Activated CD8-positive, alpha-beta memory T cell treated with anti-CD3 and anti-CD28 coated beads, Interleukin-2, amount 50 U/mL, for 24 hours (primary cell): ENCODE results near the gene THEMIS.
"Not testable (repeated sequence)": the region's sequence is repeated elsewhere in the genome, so short reads cannot be mapped to it uniquely, and the experiment has no call there.

ENCODE experiments used
- DNase-seq: peaks from one replicate; pipeline ENCODE4 v3.0.0-alpha.2; 2020; ENCODE audit errors: extremely low read depth

Gene THEMIS

DNA sequence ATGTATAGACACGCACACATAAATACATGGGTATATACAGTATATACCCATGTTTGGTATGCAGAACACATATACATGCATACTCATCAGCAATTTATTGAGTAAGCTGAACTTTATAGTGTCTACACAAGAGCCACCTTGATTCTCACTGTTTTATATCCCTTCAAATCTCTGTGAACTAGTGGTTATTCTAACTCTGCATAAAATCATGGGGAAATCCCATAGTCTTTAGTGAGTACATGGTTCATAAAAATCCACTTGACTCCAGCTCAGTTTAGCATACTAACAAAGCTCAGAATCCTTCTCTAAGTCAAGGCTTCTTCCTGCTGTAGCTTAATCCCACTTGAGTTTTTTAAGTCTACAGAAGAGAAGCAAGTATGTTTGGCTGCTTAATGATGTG is 104.1 kb downstream of the THEMIS start:
- DNase-seq, result no peak

DNA sequence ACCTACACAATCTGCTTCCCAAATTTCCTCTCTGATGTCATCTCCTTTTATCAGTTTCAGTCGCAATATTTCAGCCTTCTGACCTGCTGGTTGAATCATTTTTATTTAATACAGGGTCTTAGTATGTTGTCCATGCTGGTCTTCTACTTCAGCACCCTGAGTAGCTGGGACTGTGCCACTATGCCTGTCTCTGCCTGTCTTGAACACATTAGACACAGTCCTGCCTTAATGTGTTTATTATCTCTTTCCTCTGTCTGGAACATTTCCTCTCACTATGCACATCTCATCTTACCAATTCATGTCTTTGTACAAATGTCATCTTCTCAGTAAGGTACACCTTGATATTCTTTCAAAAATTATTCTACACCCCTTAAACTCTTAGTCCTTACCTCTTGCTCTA is 106.5 kb downstream of the THEMIS start:
- DNase-seq, result no peak

DNA sequence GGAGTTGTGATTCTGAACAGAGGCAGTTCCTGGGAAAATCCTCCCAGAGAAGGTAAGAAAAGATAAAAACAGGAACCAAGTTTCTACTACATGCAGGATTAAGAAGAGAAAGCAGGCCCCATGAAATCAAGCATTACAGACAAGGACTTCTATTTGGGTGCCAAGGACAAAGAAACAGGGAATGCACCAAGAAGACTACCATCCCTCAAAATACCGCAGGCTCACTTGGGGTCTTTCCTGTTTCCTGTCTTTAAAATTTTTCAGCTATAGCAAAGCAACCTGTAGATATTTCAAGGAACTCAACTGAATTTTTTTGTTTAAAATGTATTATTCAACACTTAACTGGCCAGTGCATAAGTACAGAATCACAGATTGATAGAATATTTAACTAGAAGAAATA is 107.5 kb downstream of the THEMIS start:
- no peak for DNase-seq

DNA sequence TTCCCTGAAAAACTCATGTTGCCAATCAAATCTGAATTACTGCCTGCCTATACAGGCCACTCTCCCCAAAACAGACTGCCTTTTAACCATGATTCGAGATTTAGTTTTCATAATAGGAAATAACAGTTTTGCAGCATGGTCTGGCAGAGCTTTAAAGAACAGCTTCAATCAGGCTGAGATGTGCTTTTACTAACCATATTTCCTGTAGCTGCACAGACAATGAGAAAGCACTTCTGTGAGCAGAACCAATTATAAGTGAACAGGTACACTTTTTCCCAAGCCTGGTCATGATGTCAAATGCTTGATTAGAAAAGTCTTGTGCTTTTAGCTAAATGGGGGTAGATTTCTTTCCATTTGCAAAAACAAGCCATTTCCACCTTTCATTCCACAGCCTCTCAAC is 108.2 kb downstream of the THEMIS start:
- no peak for DNase-seq

DNA sequence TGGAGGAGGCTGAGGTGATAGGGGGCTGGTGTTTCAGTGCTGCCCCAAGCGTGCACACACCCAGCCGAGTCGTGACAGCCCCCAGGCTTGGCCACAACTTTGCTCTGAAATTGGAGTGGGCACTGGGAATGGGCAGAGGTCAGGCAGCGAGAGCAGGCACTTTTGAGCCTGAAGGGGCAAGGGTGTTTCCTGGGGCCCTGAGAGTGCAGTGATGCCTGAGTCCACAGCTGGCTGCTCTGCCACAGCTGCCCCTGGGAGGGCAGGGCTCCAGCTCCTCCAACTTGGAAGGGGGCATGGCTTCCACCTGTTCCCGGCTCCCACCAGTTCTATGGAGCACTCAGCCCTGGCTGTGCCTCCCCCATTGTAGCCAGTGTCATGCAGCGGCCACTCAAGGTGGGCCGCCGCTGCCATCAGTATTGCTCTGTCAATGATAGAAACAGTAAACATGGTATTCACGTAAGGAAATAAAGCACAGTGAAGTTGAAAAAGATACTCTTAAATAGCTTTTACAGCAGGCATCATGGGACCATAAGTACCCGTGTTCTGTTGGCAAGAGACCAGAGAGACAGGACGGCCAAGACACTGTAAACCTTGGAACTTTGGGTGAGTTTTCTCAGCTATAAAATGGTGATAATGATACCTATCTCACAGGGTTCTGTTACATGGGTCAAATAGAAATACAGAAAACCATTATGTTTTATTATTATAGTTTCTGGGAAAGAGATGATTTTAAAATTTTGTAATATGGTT is 108.9 kb downstream of the THEMIS start:
- DNase-seq, result no peak

DNA sequence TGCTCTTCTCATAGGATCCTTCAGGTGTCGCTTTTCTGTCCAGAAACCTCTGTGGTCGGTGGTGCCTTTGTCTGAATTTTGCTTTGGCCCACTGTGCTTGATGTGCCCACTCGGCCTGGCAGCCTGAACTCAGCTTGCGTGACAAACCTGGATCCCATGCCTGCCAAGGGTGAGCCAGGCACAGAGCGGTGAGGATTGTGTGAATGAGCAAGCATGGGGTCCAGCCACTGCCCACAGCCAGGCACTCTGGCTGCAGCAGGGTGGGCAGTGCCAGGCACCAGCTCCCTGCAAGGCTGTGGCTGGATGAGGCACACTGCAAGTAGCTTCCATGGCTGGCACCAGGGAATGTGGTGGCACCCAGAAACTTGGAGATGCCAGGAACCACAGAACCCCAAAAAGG is 110.3 kb downstream of the THEMIS start:
- no peak for DNase-seq

DNA sequence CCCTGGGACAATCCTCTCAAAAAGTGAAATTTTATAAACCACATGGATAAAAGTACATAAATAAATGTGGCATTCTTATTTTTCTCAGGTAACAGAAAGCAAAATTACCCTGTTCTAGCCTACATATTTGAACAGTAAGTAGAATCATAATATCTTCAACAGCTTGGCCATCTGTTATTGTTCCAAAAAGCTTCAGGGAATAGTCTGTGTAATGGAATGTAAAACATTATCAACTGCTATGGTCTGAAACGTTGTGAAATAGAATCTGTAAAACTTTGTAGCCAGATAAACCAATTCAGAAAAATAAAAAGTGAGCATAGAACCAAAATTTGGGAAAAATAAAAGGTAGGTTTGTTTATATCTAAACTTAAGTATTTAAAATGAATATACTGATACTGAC is 114.7 kb downstream of the THEMIS start:
- no peak for DNase-seq

DNA sequence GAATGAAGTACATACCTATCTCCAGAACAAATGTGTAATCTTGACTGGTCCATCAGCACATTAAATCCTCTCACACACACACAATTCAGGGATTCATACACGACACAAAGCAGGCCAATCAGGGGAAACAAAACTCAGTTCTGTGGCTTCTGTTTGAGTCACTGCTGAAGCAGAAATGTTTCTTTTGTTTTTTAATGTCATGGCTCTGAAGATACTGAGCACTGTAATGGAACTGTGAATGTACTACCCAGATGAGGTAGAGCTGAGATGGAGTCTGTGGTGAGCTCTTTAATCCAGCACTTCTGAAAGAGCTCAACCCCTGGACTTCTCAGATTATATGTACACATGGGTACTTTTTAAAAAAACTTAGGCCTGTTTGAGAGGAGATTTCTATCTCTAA is 116.4 kb downstream of the THEMIS start:
- no peak for DNase-seq

DNA sequence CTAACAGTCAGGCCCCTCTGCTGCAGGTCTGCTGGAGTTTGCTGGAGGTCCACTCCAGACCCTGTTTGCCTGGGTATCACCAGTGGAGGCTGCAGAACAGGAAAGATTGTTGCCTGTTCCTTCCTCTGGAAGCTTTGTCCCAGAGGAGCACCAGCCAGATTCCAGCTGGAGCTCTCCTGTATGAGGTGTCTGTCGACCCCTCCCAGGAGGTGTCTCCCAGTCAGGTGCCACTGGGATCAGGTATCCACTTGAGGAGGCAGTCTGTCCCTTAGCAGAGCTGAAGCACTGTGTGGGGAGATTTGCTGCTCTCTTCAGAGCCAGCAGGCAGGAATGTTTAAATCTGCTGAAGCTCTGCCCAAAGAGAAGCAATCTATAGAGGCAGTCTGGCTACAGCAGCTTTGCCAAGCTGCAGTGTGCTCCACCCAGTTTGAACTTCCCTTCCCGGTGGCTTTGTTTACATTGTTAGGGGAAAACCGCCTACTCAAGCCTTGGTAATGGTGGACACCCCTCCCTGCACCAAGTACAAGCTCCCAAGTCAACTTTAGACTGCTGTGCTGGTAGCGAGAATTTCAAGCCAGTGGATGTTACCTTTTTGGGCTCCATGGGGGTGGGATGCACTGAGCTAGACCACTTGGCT is 119.1 kb downstream of the THEMIS start:
- DNase-seq, result not testable (repeated sequence)

DNA sequence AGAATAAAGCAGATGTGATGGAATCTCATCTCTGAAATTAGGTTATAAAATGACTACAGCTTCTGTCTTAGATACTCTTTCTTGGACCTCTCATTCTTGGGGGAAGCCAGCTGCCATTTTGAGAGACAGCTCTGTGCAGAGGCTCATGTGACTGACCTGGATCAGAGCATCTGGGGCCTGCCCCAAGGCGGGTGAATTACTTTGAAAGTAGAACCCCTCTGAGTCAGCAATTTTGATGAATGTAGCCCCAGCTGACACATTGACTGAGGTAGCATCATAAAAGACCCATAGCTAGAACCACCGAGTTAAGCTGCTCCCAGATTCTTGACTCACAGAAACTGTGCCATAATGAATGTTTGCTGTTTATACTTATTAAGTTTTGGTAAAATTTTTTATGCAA is 124.5 kb downstream of the THEMIS start:
- no peak for DNase-seq

DNA sequence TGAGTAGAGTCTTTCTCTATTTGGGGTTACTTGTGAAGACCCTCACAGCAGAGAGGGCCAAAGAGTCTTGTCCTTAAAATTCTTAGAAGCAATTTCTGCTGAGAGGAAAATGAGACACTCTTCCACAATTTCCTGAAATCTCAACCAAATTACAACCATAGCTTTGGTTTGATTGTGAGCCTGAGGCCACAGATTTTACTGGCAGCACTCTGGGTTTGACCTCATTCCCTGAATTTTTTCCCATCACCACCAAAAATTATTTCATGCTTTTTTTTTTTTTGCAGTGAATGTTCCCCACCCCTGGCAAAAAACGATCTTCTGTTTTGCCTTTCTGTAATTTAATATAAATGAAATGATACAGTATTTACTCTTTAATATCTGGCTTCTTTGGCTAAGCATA is 125.5 kb downstream of the THEMIS start:
- DNase-seq, result no peak

DNA sequence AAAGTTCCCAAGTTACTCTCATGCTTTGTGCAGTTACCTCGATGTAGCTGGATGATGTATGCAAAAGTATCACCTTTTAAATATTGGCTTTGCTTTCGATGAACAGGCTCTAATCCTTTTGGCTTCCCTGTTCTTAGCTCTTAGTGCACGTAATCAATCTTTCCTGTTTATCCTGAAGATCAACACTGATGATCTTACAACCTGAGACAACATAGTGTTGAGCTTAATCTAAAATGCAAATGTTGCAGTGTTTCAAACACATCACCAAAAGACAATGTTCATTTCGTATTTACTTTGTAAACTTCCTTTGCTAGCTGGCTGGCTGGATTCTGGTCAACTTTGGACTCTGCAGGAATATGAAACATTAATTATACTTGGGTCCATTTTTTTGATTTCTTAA is 132.1 kb downstream of the THEMIS start:
- DNase-seq, result no peak

DNA sequence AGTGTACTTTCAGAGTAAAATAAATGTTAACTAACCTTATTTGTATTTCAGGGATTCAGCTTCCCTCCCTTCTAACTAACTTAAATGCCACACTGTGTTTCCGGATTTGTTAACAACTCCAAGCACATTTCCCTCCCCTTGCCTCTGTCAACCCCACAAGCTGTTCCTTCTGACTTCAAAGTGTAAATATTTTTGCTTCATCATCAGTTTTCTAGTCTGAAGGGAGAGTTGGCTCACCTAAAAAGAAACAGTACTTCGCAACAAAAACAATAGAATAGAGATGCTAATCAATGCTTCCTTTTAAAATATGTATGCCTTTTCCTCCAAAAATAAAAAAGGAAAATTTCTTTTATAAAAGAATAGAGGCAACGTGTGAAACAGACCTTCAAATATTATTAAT is 132.6 kb downstream of the THEMIS start:
- DNase-seq, result no peak

DNA sequence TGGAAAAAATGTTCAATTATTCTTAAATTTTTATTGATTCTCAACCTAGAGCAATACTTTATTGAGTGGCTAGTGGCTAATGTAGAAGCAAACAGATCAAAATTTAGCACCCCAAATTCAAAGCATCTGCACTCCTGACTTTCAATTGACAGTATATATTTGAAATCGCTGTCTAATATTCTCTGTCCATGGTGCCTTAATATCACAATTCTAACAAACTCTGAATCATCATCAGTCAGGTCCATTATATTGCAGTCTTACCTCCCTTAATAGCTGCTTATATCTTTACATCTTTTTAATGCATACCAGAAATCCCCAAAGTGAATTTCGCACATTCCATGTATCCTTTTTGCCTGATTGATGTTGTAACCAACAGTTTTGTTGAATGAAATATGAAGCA is 134.9 kb downstream of the THEMIS start:
- DNase-seq, result no peak

DNA sequence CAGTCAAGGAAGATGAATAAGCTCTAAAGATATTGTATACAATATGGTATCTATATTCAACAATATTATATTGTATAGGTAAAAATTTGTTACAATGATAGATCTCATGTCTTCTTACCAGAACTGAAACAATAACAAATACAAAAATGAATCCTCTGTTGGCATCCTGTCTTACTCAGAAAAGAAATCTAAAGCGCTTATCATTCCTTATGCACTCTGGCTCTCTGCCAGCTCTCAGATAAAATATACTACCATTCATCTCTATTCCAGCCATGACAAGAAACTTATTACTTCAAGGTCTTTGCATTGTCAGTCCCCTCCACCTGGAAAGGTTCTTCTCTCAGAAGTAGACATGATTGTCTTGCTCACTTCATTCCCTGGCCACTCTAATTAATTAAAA is 138.6 kb downstream of the THEMIS start:
- no peak for DNase-seq

DNA sequence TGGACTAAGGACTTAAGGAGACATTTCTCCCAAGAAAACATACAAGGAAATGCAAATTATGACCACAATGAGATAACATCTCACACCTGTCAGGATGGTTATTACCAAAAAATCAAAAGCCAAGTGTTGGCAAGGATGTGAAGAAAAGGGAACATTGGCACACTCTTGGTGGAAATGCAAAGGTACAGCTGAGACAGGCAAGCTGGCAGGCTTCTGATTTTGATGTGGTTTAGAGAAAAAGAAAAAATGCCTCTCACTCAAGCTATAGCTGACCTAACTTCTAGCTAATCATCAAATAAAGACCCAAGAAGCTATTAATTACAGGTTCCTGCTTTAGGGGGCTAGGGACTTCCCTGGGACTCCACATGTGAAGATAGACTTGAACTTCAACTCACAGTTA is 139.8 kb downstream of the THEMIS start:
- no peak for DNase-seq

DNA sequence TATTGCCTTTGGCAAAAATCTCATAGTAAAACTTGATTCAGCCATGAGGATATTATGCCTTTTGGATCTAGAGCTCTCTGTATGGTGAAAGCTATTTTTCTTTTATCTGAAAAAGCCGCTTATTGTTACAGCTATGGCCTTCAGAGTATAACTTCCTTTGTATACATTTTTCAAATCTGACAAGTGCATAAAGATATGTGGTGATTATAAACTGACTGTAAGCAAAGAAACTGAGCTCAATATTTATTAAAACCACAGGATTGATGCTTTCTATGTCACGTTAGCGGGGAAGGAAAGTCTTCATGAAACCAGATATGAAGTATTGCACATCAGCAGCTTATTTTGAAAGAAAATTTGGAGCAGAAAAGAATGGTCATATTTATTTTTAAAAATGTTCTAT is 151.8 kb downstream of the THEMIS start:
- no peak for DNase-seq

DNA sequence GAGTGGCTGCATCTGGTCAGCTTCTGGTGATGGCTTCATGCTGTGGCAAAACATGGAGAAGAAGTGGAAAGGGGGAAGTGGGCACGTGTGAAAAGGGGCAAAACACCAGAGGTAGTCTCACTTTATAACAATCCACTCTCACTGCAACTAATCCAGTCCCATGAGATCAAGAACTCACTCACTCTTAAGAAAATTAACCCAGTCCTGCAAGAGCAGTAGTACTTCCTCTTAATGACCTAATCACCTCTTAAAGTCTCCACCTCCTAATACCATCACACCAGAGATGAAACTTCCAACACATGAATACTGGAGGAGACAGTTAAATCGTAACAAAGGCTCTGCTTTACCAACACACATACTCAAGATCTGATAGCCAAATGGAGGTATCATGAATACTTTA is 152.6 kb downstream of the THEMIS start:
- DNase-seq, result no peak

DNA sequence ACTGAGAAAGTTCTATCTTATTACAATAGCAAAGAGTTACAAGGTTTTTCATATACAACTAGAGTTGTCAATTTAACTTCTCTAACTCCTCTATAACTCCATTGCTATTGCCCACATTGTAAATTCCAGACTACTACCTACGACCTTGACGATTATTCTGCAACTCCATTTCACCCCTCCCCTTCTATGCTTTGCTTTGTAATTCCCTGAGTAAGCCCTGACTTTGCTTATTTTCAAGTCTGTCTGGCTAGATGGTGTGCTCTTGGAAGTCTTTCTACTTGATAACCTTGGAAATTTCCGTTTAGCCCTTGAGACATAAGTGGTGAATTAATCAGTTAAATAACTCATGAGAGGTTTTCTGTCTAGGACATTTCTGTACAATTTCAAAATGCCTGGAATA is 162.4 kb downstream of the THEMIS start:
- DNase-seq, result no peak

DNA sequence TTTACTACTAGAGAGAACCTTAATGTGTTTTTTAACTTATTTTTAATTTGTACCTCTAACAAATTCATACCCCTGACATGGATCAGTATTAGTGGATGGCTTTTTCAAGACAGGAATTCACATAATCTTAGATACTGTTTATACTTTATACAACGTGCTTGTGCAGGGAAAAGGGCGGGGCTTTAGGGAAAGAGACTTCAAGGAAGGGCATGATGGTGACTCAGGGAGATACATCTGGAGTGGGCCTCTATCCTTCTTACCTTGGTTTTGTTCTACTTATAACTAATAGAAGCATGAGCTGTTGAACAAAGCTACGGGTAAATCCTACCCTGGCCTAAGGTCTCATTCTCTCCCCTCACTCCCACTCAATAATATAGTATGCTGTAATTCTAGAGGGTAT is 163.1 kb downstream of the THEMIS start:
- no peak for DNase-seq

DNA sequence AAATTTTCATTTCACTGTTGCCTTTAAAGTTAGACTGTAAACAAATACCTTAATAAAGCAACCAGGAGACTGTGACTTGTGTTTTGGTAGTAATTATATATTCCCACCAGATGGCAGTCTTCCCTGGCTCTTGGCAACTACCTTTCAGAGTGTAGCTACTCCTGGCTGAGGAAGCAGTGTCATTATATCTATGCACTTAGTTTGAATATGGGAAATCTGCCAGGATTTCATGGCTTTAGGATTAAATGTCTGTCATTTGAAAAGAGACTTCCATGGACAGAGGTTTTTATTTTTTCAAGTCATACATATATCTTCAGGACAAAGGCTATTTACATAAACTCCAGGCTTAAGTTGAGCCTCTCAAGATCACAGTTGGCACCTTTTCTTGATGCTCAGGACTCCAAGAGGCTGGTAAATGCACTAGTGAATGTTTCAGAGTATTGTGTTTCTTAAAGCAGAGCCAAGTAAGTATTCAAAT is 163.8 kb downstream of the THEMIS start:
- no peak for DNase-seq

DNA sequence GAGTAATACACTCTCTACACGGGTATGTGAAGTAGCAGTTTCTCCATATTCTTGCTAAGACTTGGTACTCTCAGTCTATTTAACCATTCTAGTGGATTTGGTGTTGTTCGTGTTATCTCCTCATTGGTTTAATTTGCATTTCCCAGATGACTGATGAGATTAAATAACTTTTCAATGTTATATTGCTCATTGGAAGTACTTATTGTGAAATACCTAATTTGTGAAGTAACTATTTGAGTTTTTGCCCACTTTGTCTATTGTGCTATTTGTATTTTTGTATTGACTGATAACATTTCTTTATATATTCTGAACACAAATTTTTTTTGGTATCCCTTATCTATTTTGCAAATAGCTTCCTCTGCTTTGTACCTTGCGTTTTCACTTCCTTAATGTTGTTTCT is 167.9 kb downstream of the THEMIS start:
- DNase-seq, result no peak

DNA sequence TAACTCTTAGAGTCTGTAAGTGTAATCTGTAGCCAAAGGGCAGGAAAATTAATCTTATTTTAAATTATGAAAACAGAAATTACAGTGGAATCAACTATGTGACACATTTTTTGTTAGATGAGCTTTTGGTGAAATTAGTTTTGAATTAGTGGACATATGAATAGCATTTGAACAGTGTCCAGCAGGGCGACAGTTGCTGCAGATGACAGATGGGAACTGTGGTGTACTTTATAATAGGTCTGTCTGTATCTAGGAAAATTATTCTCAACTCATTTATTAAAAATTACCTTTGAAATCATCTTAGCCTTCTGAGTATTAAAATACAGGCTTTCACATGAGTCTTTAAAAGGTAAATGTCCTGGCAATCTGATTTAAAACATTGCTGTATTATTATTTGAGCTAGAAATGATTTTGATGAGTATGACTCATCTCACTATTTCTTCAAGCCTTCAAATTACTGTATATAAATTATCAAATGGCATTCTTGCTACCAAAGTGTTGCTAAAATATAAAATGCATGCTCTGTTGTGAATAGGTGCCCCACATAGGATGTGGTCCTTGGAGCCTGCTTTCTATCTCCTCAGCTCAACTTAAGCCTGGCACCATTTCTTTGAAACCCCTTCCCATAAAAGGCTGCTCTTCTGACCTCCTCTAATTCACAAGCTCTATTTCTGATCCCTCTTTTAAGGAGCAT is 173.5 kb downstream of the THEMIS start:
- no peak for DNase-seq
